OCI-LY7 (cell line): ENCODE data around the gene VMAC. TPM values are rescaled to one million over a fixed set of nuclear protein-coding genes. Genes with fewer than 3 reads are reported as not detected.
A peak's percentile ranks its signal among the peaks of the same experiment; 100 is the strongest.
"Not testable (repeated sequence)": the region's sequence is repeated elsewhere in the genome, so short reads cannot be mapped to it uniquely, and the experiment has no call there.

ENCODE experiments used
- BruUV-seq: library from RNA; stranded (reverse); fragments of 400-500 nt; replicated peaks from 2 replicates; lab custom pipeline; 2021; lab: Mats Ljungman, UMichigan
- CTCF ChIA-PET: fragments of 300-600 bp; sonication (Branson Sonifier 250); formaldehyde crosslinking; loops from one replicate; lab custom pipeline; 2022; ENCODE audit warnings: antibody characterized with exemption; ENCODE audit not compliant: unreplicated experiment; lab: Charles Lee
- POLR2A ChIA-PET: fragments of 300-600 bp; sonication (Branson Sonifier 250); formaldehyde crosslinking; loops from one replicate; lab custom pipeline; 2022; ENCODE audit warnings: antibody characterized with exemption; lab: Charles Lee
- DNase-seq: peaks from one replicate; pipeline ENCODE4 v3.0.0-alpha.2; 2015; ENCODE audit warnings: low spot score
- H2AFZ ChIP-seq: fragments of 200-600 bp; sonication (generic), shearing (Covaris generic); 2 replicates; pipeline ENCODE4 v1.6.1; 2014; ENCODE audit warnings: mild to moderate bottlenecking, antibody characterized with exemption, low read length, moderate library complexity
- H3K27ac ChIP-seq: fragments of 200-600 bp; sonication (generic); 2 replicates; pipeline ENCODE4 v1.5.1; 2014; ENCODE audit warnings: mixed run types, low read depth, mild to moderate bottlenecking, moderate library complexity, low read length, inconsistent platforms; ENCODE audit not compliant: poor library complexity, severe bottlenecking
- H3K36me3 ChIP-seq: fragments of 200-600 bp; sonication (generic); 2 replicates; pipeline ENCODE4 v1.6.1; 2014; ENCODE audit warnings: mild to moderate bottlenecking, antibody characterized with exemption, low read length, moderate library complexity, mixed read lengths; ENCODE audit not compliant: insufficient read depth
- H3K4me1 ChIP-seq: fragments of 200-600 bp; sonication (generic); 2 replicates; pipeline ENCODE4 v1.5.1; 2014; ENCODE audit warnings: mild to moderate bottlenecking, low read length; ENCODE audit not compliant: insufficient read depth, poor library complexity, severe bottlenecking
- H3K4me2 ChIP-seq: fragments of 200-600 bp; sonication (generic); 2 replicates; pipeline ENCODE4 v1.6.1; 2014; ENCODE audit warnings: mild to moderate bottlenecking, low read length
- H3K4me3 ChIP-seq: fragments of 200-600 bp; sonication (generic); 2 replicates; pipeline ENCODE4 v1.5.1; 2014; ENCODE audit warnings: mild to moderate bottlenecking, low read depth, low read length; ENCODE audit not compliant: poor library complexity, severe bottlenecking
- H3K79me2 ChIP-seq: fragments of 200-600 bp; sonication (generic); 2 replicates; pipeline ENCODE4 v1.6.1; 2016; ENCODE audit warnings: low read depth, mild to moderate bottlenecking, low read length, moderate library complexity, mixed read lengths; ENCODE audit not compliant: insufficient read depth
- H3K9me2 ChIP-seq: fragments of 200-600 bp; sonication (generic); 2 replicates; pipeline ENCODE4 v1.6.1; 2016; ENCODE audit warnings: mild to moderate bottlenecking, low read length, mixed read lengths; ENCODE audit not compliant: insufficient read depth
- H3K9me3 ChIP-seq: fragments of 200-600 bp; sonication (generic); 2 replicates; pipeline ENCODE4 v1.6.1; 2014; ENCODE audit warnings: mild to moderate bottlenecking, mixed run types, low read length, mixed read lengths
- H4K20me1 ChIP-seq: fragments of 200-600 bp; sonication (generic); 2 replicates; pipeline ENCODE4 v1.6.1; 2014; ENCODE audit warnings: mild to moderate bottlenecking, antibody characterized with exemption, low read length, moderate library complexity, mixed read lengths; ENCODE audit not compliant: insufficient read depth
- EZH2phosphoT487 ChIP-seq: fragments of 200-600 bp; sonication (generic); IDR thresholded peaks from 2 replicates; pipeline ENCODE4 v1.6.1; 2018; ENCODE audit warnings: low read depth, borderline replicate concordance, mild to moderate bottlenecking, mixed run types, antibody characterized with exemption, low read length, moderate library complexity, mixed read lengths
- intact Hi-C: fragments of 100-400 bp; cut with micrococcal nuclease; formaldehyde crosslinking; loops from one replicate; pipeline ENCODE4 v1.10.0; 2022; ENCODE audit not compliant: unreplicated experiment
- total RNA-seq, 2 experiments: library from RNA; depleted of rRNA in 1 of 2; stranded (reverse); fragments of >200 nt in 1 of 2; shearing (Covaris generic) in 1 of 2; gene quantifications; 2 replicates each; pipeline ENCODE4 v1.2.3, GENCODE V29; 2014 to 2022
- TF ChIP-seq, protein P1 (sequence below): fragments of 200-600 bp; sonication (generic); conservative IDR thresholded peaks from 2 replicates; pipeline ENCODE4 v1.5.1; 2014; ENCODE audit warnings: mild to moderate bottlenecking, antibody characterized with exemption, low read length, moderate library complexity, mixed read lengths

The VMAC gene
- total RNA-seq, 2 experiments from 2014 or later = 6.0 to 6.8 TPM

DNA sequence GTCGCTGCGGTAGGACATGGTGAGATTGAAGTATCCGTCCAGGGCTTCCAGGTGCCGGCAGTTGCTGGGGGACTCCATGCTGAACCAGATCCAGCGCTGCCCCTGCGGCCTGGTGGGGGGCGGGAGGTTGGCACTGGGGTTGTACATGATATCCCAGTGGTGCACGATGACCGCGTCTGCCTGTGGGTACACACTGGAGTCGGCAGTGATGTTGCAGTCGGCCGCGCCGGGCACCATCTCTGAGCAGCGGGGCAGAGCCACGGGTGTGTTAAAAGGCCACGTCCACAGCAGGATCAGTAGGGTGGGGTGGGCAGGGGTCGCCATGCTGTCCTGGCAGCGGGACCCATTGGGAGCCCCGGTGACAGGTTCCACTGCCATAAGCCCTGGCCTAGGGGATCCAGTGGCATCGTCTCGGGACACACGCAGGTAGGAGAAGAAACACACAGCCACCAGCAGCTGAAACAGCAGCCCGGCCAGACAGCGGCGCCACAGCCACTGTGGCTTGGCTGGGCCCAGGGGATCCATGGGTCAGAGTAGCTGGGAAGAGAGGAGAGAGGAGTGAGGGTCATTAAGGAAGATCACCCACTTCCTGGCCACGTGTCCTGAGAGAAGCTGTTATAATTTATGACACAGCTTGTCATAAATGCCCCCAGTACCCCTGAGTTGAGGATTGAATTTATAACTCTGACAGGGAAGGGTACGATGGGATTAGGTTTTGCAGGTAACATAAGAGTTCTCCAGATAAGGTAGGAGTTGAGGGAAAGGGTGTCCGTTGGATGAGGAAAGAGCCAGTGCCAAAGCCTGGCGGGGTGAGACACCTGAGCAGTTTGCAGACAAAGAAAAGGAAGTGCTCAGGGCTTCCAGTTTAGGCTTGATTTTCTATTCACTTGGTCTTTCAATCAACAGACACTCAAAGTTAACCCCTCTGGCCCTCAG is 37.2 kb upstream of the VMAC start:
- peaks cover 8% of the 10 kb centered on the region for H3K4me1 ChIP-seq
- no TSS peak for BruUV-seq
- DNase-seq = no peak
- H3K4me2 ChIP-seq = no peak overlapping the region
- intact Hi-C loops = no loop called here
- no peaks in the 10 kb centered on the region for H4K20me1 ChIP-seq
- no peaks in the 10 kb centered on the region for H3K79me2 ChIP-seq
- TF ChIP-seq, protein P1, sequence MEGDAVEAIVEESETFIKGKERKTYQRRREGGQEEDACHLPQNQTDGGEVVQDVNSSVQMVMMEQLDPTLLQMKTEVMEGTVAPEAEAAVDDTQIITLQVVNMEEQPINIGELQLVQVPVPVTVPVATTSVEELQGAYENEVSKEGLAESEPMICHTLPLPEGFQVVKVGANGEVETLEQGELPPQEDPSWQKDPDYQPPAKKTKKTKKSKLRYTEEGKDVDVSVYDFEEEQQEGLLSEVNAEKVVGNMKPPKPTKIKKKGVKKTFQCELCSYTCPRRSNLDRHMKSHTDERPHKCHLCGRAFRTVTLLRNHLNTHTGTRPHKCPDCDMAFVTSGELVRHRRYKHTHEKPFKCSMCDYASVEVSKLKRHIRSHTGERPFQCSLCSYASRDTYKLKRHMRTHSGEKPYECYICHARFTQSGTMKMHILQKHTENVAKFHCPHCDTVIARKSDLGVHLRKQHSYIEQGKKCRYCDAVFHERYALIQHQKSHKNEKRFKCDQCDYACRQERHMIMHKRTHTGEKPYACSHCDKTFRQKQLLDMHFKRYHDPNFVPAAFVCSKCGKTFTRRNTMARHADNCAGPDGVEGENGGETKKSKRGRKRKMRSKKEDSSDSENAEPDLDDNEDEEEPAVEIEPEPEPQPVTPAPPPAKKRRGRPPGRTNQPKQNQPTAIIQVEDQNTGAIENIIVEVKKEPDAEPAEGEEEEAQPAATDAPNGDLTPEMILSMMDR = no peak
- no peak for TF ChIP-seq EZH2phosphoT487
- no peaks in the 10 kb centered on the region for H3K9me2 ChIP-seq
- H2AFZ ChIP-seq = peak overlapping the region; percentile 46
- no peak overlapping the region for H3K27ac ChIP-seq
- ChIA-PET CTCF (no interaction called here), POLR2A (no interaction called here)
- H3K4me3 ChIP-seq = no peak overlapping the region
- H3K9me3 ChIP-seq = no peaks in the 10 kb centered on the region
- H3K36me3 ChIP-seq = no peaks in the 10 kb centered on the region

DNA sequence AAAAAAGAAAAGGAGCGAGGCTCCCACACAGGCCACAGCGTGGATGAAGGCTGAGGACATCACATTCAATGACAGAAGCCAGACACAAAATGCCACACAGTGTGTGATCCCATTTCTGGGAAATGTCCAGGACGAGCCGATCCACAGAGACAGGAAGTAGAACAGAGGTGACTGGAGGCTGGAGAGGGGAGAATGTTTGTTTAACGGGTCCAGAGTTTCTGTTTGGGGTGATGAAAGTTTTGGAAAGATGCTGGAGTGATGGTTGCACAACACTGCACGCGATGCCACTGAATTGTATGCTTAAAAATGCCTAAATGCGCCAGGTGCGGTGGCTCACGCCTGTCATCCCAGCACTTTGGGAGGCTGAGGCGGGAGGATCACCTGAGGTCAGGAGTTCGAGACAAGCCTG is 33.7 kb upstream of the VMAC start:
- intact Hi-C loops = no loop called here
- Histone ChIP-seq H2AFZ (no peak overlapping the region), H3K9me3 (no peaks in the 10 kb centered on the region), H3K4me2 (no peak overlapping the region), H3K9me2 (no peaks in the 10 kb centered on the region), H3K79me2 (no peaks in the 10 kb centered on the region), H3K27ac (no peak overlapping the region), H3K4me3 (no peak overlapping the region), H3K36me3 (no peaks in the 10 kb centered on the region), H4K20me1 (no peaks in the 10 kb centered on the region), H3K4me1 (peaks cover 8% of the 10 kb centered on the region)
- no peak for DNase-seq
- BruUV-seq = no TSS peak
- ChIA-PET CTCF (no interaction called here), POLR2A (interaction anchor here (0.6 kb wide), 2 partner anchors 18 to 183 kb away, joined by 3 to 4 read pairs; no protein-coding TSS in a partner anchor)
- TF ChIP-seq EZH2phosphoT487 = no peak
- TF ChIP-seq, protein P1 = no peak

DNA sequence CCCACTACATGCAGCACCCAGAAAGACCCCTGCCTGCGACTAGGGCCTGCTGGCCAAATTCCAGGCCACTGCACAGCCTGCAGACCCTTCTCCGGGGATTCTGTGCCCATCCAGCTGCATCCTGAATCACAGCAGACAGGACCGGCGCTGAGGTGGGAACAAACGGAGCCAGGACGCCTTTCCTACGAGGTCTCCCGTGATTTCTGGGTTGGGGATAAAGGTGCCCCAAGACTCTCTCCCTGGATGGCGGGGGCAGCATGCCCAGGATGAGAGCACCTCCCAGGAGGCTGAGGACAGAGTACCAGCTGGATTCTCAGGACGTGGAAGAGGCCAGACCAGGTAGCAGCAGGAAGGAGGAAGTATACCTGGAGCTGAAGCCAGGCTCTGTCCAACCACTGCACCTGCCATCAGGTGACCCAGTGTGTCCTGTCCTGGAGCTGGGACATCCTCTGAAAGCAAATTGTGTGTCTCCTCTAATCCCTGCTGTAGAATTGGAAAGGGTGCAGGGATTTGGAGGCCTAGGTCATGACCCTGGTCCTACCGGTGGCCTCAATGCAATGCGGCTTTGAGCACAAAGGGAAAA is 31.0 kb upstream of the VMAC start:
- no peaks in the 10 kb centered on the region for H4K20me1 ChIP-seq

DNA sequence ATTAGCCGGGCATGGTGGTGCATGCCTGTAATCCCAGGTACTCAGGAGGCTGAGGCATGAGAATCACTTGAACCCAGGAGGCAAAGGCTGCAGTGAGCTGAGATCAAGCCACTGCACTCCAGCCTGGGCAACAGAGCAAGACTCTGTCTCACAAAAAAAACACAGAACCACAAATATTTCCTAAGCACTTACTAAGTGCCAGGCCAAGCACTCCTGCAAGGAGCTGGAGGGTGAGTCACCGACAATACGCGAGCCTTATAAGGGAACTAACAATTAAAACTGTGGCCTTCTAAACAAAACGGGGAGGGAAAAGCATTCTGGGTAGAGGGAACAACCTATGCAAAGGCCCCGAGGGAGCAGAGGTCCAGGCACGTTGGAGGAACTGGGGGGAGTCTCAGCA is 30.2 kb upstream of the VMAC start:
- H3K4me2 ChIP-seq, CTCF ChIA-PET, DNase-seq, H3K4me3 ChIP-seq, H2AFZ ChIP-seq, H3K9me2 ChIP-seq, intact Hi-C loops, H3K36me3 ChIP-seq, H3K27ac ChIP-seq, H3K4me1 ChIP-seq, H3K79me2 ChIP-seq, H4K20me1 ChIP-seq, BruUV-seq, H3K9me3 ChIP-seq: not testable (repeated sequence)
- POLR2A ChIA-PET = interaction anchor here (0.6 kb wide), 1 partner anchor 35 kb away, joined by 4 read pairs; no protein-coding TSS in a partner anchor

More for the DNA sequence above, 31.0 kb upstream of the VMAC start:
- H3K4me3 ChIP-seq = no peak overlapping the region
- CTCF ChIA-PET = no interaction called here
- H3K9me2 ChIP-seq = no peaks in the 10 kb centered on the region
- intact Hi-C loops = no loop called here
- TF ChIP-seq, protein P1 = no peak
- no peak for TF ChIP-seq EZH2phosphoT487
- no peak for DNase-seq
- POLR2A ChIA-PET = no interaction called here
- H3K4me2 ChIP-seq = no peak overlapping the region
- H3K79me2 ChIP-seq = no peaks in the 10 kb centered on the region
- no TSS peak for BruUV-seq
- H3K4me1 ChIP-seq = no peaks in the 10 kb centered on the region
- no peaks in the 10 kb centered on the region for H3K36me3 ChIP-seq
- no peaks in the 10 kb centered on the region for H3K9me3 ChIP-seq
- no peak overlapping the region for H2AFZ ChIP-seq
- no peak overlapping the region for H3K27ac ChIP-seq
